ENCODE results near the gene OXLD1.
A peak's percentile ranks its signal among the peaks of the same experiment; 100 is the strongest.

Gene OXLD1

DNA sequence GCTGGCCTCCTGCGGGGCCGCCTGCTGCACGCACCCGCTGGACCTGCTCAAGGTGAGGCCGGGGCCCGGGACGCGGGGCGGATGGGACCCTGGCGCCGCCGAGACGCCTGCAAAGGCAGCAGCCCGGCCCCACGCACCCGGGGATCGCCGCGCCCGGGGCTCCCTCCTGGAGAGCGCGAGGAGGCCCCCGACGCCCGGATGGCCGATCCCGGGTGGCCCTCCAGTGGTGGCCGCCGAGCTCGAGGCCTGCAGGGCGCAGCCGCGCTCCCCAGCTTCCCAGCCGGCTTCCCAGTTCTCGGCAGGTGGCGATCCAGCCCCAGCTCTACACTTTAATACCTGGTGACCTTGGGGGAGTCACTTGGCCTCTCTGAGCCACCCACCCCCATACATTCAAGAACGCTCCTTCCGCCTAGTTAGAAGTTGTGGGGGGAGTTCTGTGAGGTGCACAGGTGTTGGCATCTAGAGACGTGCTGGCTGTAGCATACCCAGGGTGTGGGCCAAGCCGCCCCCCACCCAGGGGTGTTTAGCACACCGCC lies 46.1 kb upstream of the OXLD1 start:
- DNase-seq (ENCODE audit: low read depth in 2 of 2) = peak in 1 of 2 donors; percentile 28
- TF ChIP-seq CTCF (IDR thresholded peaks at IDR 0.05; ENCODE audit: low read depth, low read length) = no peak
- peak overlapping the region; percentile 43 to 66 for H3K4me3 ChIP-seq (replicated peaks in 1 of 2; ENCODE audit: low read depth in 2 of 2, low read length in 2 of 2)

GRCh38 chr17:81711814-81712467 lies 45.5 kb upstream of the OXLD1 start, which contains the start of gene SLC25A10:
TSS of gene SLC25A10 (plus strand) at chr17:81712284. CDS start at chr17:81712427, 143 bp downstream.
- TF ChIP-seq CTCF (IDR thresholded peaks at IDR 0.05; ENCODE audit: low read depth, low read length) = no peak
- DNase-seq (ENCODE audit: low read depth in 2 of 2) = peak; percentile 63 to 75
- peak within 1 kb of the TSS; percentile 43 to 66 for H3K4me3 ChIP-seq (replicated peaks in 1 of 2; ENCODE audit: low read depth in 2 of 2, low read length in 2 of 2)

- TF ChIP-seq CTCF (IDR thresholded peaks at IDR 0.05; ENCODE audit: low read depth, low read length) = no peak
- no peak overlapping the region for H3K4me3 ChIP-seq (replicated peaks in 1 of 2; ENCODE audit: low read depth in 2 of 2, low read length in 2 of 2)
- peak; percentile 39 to 41 for DNase-seq (ENCODE audit: low read depth in 2 of 2)
Observed at GRCh38 chr17:81710514-81711308, 44.3 kb upstream of the OXLD1 start.

- no peak overlapping the region for H3K4me3 ChIP-seq (replicated peaks in 1 of 2; ENCODE audit: low read depth in 2 of 2, low read length in 2 of 2)
- DNase-seq (ENCODE audit: low read depth in 2 of 2) = no peak
- TF ChIP-seq CTCF (IDR thresholded peaks at IDR 0.05; ENCODE audit: low read depth, low read length) = no peak
Observed at GRCh38 chr17:81708739-81709185, 42.4 kb upstream of the OXLD1 start.

- H3K4me3 ChIP-seq (replicated peaks in 1 of 2; ENCODE audit: low read depth in 2 of 2, low read length in 2 of 2) = no peak overlapping the region
- DNase-seq (ENCODE audit: low read depth in 2 of 2) = no peak
- no peak for TF ChIP-seq CTCF (IDR thresholded peaks at IDR 0.05; ENCODE audit: low read depth, low read length)
Observed at GRCh38 chr17:81707725-81708646, 41.6 kb upstream of the OXLD1 start.

Data from cardiac fibroblast (primary cell).